Measurements from ENCODE around the gene TM6SF1.
"Not testable (repeated sequence)": the region's sequence is repeated elsewhere in the genome, so short reads cannot be mapped to it uniquely, and the experiment has no call there.

DNA sequence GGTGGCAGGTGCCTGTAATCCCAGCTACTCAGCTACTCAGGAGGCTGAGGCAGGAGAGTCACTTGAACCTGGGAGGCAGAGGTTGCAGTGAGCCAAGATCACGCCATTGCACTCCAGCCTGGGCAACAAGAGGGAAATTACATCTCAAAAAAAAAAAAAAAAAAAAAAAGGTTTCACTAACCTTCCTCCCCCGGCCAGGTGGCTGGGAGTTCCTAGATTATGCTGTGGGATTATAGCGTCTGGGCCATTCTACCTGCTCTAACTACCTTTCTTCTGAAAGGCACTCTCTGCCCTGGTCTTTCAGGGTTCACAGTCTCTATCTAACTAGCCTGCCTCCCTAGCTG is 15.5 kb upstream of the TM6SF1 start:
- TF ChIP-seq, protein P1, sequence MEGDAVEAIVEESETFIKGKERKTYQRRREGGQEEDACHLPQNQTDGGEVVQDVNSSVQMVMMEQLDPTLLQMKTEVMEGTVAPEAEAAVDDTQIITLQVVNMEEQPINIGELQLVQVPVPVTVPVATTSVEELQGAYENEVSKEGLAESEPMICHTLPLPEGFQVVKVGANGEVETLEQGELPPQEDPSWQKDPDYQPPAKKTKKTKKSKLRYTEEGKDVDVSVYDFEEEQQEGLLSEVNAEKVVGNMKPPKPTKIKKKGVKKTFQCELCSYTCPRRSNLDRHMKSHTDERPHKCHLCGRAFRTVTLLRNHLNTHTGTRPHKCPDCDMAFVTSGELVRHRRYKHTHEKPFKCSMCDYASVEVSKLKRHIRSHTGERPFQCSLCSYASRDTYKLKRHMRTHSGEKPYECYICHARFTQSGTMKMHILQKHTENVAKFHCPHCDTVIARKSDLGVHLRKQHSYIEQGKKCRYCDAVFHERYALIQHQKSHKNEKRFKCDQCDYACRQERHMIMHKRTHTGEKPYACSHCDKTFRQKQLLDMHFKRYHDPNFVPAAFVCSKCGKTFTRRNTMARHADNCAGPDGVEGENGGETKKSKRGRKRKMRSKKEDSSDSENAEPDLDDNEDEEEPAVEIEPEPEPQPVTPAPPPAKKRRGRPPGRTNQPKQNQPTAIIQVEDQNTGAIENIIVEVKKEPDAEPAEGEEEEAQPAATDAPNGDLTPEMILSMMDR (IDR thresholded peaks at IDR 0.05): not testable (repeated sequence)
- not testable (repeated sequence) for TF ChIP-seq EZH2phosphoT487, EZH2 (IDR thresholded peaks at IDR 0.05)
